Astrocyte (in vitro differentiated cells and primary cell): Measurements from ENCODE around the gene SMC1B.

Experiments
- CTCF ChIP-seq: IDR thresholded peaks from 2 replicates; pipeline ENCODE4 v1.5.1; 2011; ENCODE audit warnings: low read depth, mild to moderate bottlenecking, inconsistent platforms, low read length, moderate library complexity; ENCODE audit not compliant: insufficient read depth
- EZH2 ChIP-seq: IDR thresholded peaks from 2 replicates; pipeline ENCODE4 v1.6.1; 2012; ENCODE audit warnings: mild to moderate bottlenecking, low read length, inconsistent platforms; ENCODE audit not compliant: insufficient read depth

- TF ChIP-seq CTCF (no peak), EZH2 (no peak)
These were observed 36.8 kb upstream of the SMC1B start for GRCh38 chr22:45450101-45450785.
